ENCODE data around the gene SLC30A5. TPM values are rescaled to one million over a fixed set of nuclear protein-coding genes. Genes with fewer than 3 reads are reported as not detected.

SLC30A5 gene
- total RNA-seq, 3 donors from 2014 or later (not counting 1 experiment from before 2014, with no cell fraction given): 17.8 to 30.1 (median 26.7) TPM

DNA sequence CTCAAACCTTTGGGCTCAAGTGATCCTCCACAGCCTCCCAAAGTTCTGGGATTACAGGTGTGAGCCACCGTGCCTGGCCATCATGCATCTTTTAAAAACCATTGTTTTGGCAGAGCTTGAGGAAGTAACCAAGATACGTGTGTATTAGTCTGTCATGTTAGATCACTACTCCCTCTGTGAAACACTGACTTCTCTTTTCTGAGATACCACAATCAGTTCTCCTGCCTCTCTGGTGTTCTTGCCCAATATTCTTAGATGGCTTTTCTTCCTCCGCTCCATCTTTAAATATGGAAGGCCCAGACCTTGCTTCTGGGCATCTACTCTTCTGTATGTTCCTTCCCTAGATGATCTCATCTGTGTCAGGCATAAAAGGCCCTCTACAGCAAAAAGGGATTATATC is 58.9 kb downstream of the SLC30A5 start:
- intact Hi-C loops (cut with micrococcal nuclease): no loop called here
- Histone ChIP-seq H3K4me3 (ENCODE audit: low read length) (no peak overlapping the region), H3K4me1 (ENCODE audit: control insufficient read depth, insufficient read depth, low read length) (no peaks in the 10 kb centered on the region), H3K27ac (ENCODE audit: low read length) (no peak overlapping the region), H3K9me3 (ENCODE audit: control insufficient read depth, insufficient read depth, low read length) (no peaks in the 10 kb centered on the region), H3K27me3 (ENCODE audit: control insufficient read depth, insufficient read depth, low read length) (no peaks in the 10 kb centered on the region), H3K36me3 (ENCODE audit: control insufficient read depth, insufficient read depth, low read length) (no peaks in the 10 kb centered on the region)
- Mint-ChIP-seq H3K27me3 (ENCODE audit: low read depth in 2 of 2) (no peaks in the 10 kb centered on the region), H3K27ac (no peak overlapping the region), H3K36me3 (no peaks in the 10 kb centered on the region), H3K4me1 (no peaks in the 10 kb centered on the region), H3K9me3 (no peaks in the 10 kb centered on the region), H3K4me3 (no peak overlapping the region)
- 65% methylated on average over 3 of the region's 3 CpGs for WGBS (ENCODE audit: insufficient coverage)
- TF ChIP-seq, protein P1, sequence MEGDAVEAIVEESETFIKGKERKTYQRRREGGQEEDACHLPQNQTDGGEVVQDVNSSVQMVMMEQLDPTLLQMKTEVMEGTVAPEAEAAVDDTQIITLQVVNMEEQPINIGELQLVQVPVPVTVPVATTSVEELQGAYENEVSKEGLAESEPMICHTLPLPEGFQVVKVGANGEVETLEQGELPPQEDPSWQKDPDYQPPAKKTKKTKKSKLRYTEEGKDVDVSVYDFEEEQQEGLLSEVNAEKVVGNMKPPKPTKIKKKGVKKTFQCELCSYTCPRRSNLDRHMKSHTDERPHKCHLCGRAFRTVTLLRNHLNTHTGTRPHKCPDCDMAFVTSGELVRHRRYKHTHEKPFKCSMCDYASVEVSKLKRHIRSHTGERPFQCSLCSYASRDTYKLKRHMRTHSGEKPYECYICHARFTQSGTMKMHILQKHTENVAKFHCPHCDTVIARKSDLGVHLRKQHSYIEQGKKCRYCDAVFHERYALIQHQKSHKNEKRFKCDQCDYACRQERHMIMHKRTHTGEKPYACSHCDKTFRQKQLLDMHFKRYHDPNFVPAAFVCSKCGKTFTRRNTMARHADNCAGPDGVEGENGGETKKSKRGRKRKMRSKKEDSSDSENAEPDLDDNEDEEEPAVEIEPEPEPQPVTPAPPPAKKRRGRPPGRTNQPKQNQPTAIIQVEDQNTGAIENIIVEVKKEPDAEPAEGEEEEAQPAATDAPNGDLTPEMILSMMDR (IDR thresholded peaks at IDR 0.05): no peak
- no peak for ATAC-seq
- DNase-seq: no peak

DNA sequence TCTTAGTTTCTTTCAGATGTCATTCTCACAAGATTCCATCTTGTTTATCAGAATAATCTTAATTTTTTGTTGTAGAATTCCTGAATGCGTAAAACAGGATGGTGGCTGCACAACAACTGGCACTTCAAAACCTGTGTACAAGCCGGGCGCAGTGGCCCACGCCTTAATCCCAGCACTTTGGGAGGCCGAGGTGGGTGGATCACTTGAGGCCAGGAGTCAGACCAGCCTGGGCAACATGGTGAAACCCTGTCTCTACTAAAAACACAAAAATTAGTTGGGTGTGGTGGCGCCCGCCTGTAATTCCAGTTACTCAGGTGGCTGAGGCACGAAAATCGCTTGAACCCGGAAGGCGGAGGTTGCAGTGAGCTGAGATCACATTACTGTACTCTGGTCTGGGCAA is 62.6 kb downstream of the SLC30A5 start:
- Mint-ChIP-seq H3K4me3 (no peak overlapping the region), H3K9me3 (no peaks in the 10 kb centered on the region), H3K36me3 (no peaks in the 10 kb centered on the region), H3K27me3 (ENCODE audit: low read depth in 2 of 2) (no peaks in the 10 kb centered on the region), H3K4me1 (no peaks in the 10 kb centered on the region), H3K27ac (no peak overlapping the region)
- no peaks in the 10 kb centered on the region for H3K36me3 ChIP-seq (ENCODE audit: control insufficient read depth, insufficient read depth, low read length)
- H3K9me3 ChIP-seq (ENCODE audit: control insufficient read depth, insufficient read depth, low read length): no peaks in the 10 kb centered on the region
- 97% methylated on average over 11 of the region's 11 CpGs for WGBS (ENCODE audit: insufficient coverage)
- no peak overlapping the region for H3K27ac ChIP-seq (ENCODE audit: low read length)
- H3K4me1 ChIP-seq (ENCODE audit: control insufficient read depth, insufficient read depth, low read length): no peaks in the 10 kb centered on the region
- DNase-seq: no peak
- no peak overlapping the region for H3K4me3 ChIP-seq (ENCODE audit: low read length)
- ATAC-seq: no peak
- no peaks in the 10 kb centered on the region for H3K27me3 ChIP-seq (ENCODE audit: control insufficient read depth, insufficient read depth, low read length)
- TF ChIP-seq, protein P1 (IDR thresholded peaks at IDR 0.05): no peak
- intact Hi-C loops (cut with micrococcal nuclease): no loop called here

DNA sequence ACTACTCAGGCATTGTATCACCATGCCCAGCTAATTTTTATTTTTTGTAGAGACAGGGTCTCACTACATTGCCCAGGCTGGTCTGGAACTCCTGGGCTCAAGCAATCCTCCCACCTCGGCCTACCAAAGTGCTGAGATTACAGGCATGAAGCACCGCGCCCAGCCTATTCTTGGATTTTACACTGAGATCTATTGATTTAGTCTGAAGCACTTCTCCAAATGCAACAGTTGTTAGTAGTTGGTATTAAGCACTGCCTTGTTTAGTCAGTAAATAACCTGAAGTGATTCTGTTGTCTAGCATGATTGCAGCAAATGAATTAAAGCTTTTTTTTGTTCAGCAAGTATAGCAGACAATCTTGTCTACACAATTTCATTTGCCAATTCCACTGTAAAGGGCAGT is 64.2 kb downstream of the SLC30A5 start:
- Histone ChIP-seq H3K36me3 (ENCODE audit: control insufficient read depth, insufficient read depth, low read length) (no peaks in the 10 kb centered on the region), H3K4me1 (ENCODE audit: control insufficient read depth, insufficient read depth, low read length) (no peaks in the 10 kb centered on the region), H3K27me3 (ENCODE audit: control insufficient read depth, insufficient read depth, low read length) (no peaks in the 10 kb centered on the region), H3K9me3 (ENCODE audit: control insufficient read depth, insufficient read depth, low read length) (no peaks in the 10 kb centered on the region), H3K27ac (ENCODE audit: low read length) (no peak overlapping the region), H3K4me3 (ENCODE audit: low read length) (no peak overlapping the region)
- Mint-ChIP-seq H3K27me3 (ENCODE audit: low read depth in 2 of 2) (no peaks in the 10 kb centered on the region), H3K9me3 (no peaks in the 10 kb centered on the region), H3K36me3 (no peaks in the 10 kb centered on the region), H3K4me3 (no peak overlapping the region), H3K27ac (no peak overlapping the region), H3K4me1 (no peaks in the 10 kb centered on the region)
- ATAC-seq (no peak), DNase-seq (no peak)
- 100% methylated on average over 3 of the region's 3 CpGs for WGBS (ENCODE audit: insufficient coverage)
- intact Hi-C loops (cut with micrococcal nuclease): no loop called here
- TF ChIP-seq, protein P1 (IDR thresholded peaks at IDR 0.05): no peak

DNA sequence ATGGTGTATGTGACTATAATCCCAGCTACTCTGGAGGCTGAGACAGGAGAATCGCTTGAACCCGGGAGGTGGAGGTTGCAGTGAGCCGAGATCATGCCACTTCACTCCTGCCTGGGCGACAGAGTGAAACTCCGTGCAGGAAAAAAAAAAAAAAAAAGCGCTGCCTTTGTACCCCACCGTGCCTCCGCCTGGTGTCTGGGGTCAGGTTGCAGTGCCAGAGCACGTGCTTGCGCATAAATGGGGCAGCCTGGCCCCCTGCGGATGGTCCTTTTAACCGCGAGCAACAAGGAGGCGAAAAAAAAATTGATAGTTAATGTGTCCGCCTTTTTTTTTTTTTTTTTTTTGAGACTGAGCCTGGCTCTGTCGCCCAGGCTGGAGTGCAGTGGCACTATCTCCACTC is 66.8 kb downstream of the SLC30A5 start:
- no peak overlapping the region for H3K27ac Mint-ChIP-seq
- 96% methylated on average over 16 of the region's 16 CpGs for WGBS (ENCODE audit: insufficient coverage)
- no peak overlapping the region for H3K4me3 Mint-ChIP-seq
- ATAC-seq: no peak
- H3K27me3 Mint-ChIP-seq (ENCODE audit: low read depth in 2 of 2): no peaks in the 10 kb centered on the region
- Histone ChIP-seq H3K9me3 (ENCODE audit: control insufficient read depth, insufficient read depth, low read length) (no peaks in the 10 kb centered on the region), H3K36me3 (ENCODE audit: control insufficient read depth, insufficient read depth, low read length) (no peaks in the 10 kb centered on the region), H3K27ac (ENCODE audit: low read length) (no peak overlapping the region), H3K4me1 (ENCODE audit: control insufficient read depth, insufficient read depth, low read length) (no peaks in the 10 kb centered on the region), H3K27me3 (ENCODE audit: control insufficient read depth, insufficient read depth, low read length) (no peaks in the 10 kb centered on the region), H3K4me3 (ENCODE audit: low read length) (no peak overlapping the region)
- intact Hi-C loops (cut with micrococcal nuclease): no loop called here
- TF ChIP-seq, protein P1 (IDR thresholded peaks at IDR 0.05): no peak
- H3K36me3 Mint-ChIP-seq: no peaks in the 10 kb centered on the region
- DNase-seq: no peak
- no peaks in the 10 kb centered on the region for H3K9me3 Mint-ChIP-seq
- peaks cover 0 to under 1% of the 10 kb centered on the region in 2 donors for H3K4me1 Mint-ChIP-seq

Measured in natural killer cell (primary cell).